Renal pelvis (tissue), 3 donors: ENCODE measurements around the gene OLFML2A. TPM values are rescaled to one million over a fixed set of nuclear protein-coding genes. Genes with fewer than 3 reads are reported as not detected.

Experiments used
- polyA plus RNA-seq, 3 donors: library from polyadenylated mRNA; unstranded; fragments of 120-200 nt; gene quantifications; one replicate each; pipeline ENCODE4 v1.2.1, GENCODE V29; 2013; ENCODE audit not compliant: insufficient read length in 3 of 3

Gene OLFML2A
- polyA plus RNA-seq, 3 donors = 24.6 to 27.6 (median 25.1) TPM

Other genes with a start within 250 kb of the OLFML2A start
- gene NR6A1, start 5.8 kb upstream of the OLFML2A start, polyA plus RNA-seq = 1 to 10 TPM; 1.0 to 1.9 (median 1.6) TPM
- gene WDR38, start 76.3 kb downstream of the OLFML2A start, polyA plus RNA-seq = under 1 TPM; 0.41 to 0.59 (median 0.44) TPM
- gene RPL35, start 84.8 kb downstream of the OLFML2A start, polyA plus RNA-seq = 1,000 to 10,000 TPM in 2 of 3 donors, 100 to 1,000 TPM in 1; 745 to 1,130 (median 1,078) TPM
- gene ARPC5L, start 85.0 kb downstream of the OLFML2A start, polyA plus RNA-seq = 10 to 100 TPM; 35.1 to 38.8 (median 36.5) TPM
- 10 to 100 TPM; 15.3 to 21.9 (median 16.5) TPM for gene GOLGA1, start 163.9 kb downstream of the OLFML2A start, polyA plus RNA-seq